Activated naive CD4-positive, alpha-beta T cell treated with anti-CD3 and anti-CD28 coated beads, Interleukin-2, amount 10 ng/mL, durations not matched to agents 7 days and 5 days (primary cell): Measurements from ENCODE around the gene KRT27.
"Not testable (repeated sequence)": the region's sequence is repeated elsewhere in the genome, so short reads cannot be mapped to it uniquely, and the experiment has no call there.

Source experiments
- CTCF ChIA-PET: fragments of 350-600 bp; sonication (Branson Sonifier 250); formaldehyde crosslinking; loops from one replicate; lab custom pipeline; 2021; ENCODE audit warnings: antibody characterized with exemption; lab: Charles Lee
- DNase-seq: peaks from one replicate; pipeline ENCODE4 v3.0.0-alpha.2; 2020
- H3K27ac Mint-ChIP-seq: one replicate; pipeline ENCODE4 v1.8.0; 2021; ENCODE audit warnings: mild to moderate bottlenecking, moderate library complexity, mixed read lengths
- H3K27me3 Mint-ChIP-seq: one replicate; pipeline ENCODE4 v1.8.0; 2021; ENCODE audit warnings: mild to moderate bottlenecking, mixed read lengths
- H3K36me3 Mint-ChIP-seq: one replicate; pipeline ENCODE4 v1.8.0; 2021; ENCODE audit warnings: mixed read lengths
- H3K4me1 Mint-ChIP-seq: one replicate; pipeline ENCODE4 v1.8.0; 2021; ENCODE audit warnings: mixed read lengths
- H3K4me3 Mint-ChIP-seq: one replicate; pipeline ENCODE4 v1.8.0; 2021; ENCODE audit warnings: mild to moderate bottlenecking, moderate library complexity, mixed read lengths
- H3K9me3 Mint-ChIP-seq: one replicate; pipeline ENCODE4 v1.8.0; 2021; ENCODE audit warnings: mixed read lengths

KRT27 gene

DNA sequence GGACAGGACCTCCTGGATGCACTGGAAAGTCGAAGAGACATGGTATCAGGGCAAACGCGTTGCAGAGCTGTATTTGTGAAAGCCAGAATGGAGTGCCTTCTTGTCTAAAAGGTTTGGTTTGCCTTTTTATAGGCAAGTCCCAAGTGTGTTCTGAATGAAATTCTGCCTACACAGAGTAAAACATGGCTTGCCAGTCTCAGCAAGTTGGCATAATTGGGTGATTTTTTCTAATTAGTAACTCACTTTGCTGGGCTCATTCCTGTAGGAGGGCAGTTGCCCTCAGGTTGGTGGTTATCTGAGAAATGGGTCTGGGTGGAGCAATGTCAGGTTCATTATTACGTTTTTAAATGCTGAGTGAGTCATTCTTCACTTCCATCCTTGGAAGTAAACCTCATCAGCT is 27.1 kb downstream of the KRT27 start, which contains the start of gene KRT25:
Gene KRT25, minus strand, starts transcription at position 101 of the 400 bp plus-strand sequence. Its CDS starts 60 bp downstream, at position 41.
- CTCF ChIA-PET, result no interaction called here
- DNase-seq, result no peak
- Mint-ChIP-seq H3K4me3 (no peak within 1 kb of the TSS), H3K27me3 (peaks cover 29% of the 10 kb centered on the region), H3K27ac (no peak within 1 kb of the TSS), H3K36me3 (peaks cover 2% of the 10 kb centered on the region), H3K9me3 (peaks cover 12% of the 10 kb centered on the region), H3K4me1 (no peaks in the 10 kb centered on the region)

DNA sequence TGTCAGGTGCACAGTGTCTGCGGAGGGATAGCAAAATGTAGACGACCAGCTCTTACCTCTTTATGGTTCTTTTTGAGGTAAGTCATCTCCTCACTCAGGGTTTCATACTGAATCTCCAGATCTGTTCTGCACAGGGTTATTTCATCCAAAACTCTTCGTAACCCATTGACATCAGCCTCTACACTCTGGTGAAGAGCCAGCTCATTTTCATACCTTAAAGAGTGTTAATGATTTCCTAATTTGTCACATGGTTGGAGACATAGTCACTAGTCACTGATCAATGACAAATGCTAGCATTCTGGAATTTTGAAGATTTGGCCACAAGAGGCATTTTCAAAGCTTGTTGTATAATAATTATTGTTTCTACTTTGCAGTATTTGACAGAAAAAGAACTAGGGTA is 28.5 kb downstream of the KRT27 start:
- CTCF ChIA-PET, result no interaction called here
- no peaks in the 10 kb centered on the region for H3K4me1 Mint-ChIP-seq
- no peak for DNase-seq
- H3K27ac Mint-ChIP-seq, result no peak overlapping the region
- H3K9me3 Mint-ChIP-seq, result no peaks in the 10 kb centered on the region
- H3K27me3 Mint-ChIP-seq, result peaks cover 25% of the 10 kb centered on the region
- no peak overlapping the region for H3K4me3 Mint-ChIP-seq
- peaks cover 2% of the 10 kb centered on the region for H3K36me3 Mint-ChIP-seq

DNA sequence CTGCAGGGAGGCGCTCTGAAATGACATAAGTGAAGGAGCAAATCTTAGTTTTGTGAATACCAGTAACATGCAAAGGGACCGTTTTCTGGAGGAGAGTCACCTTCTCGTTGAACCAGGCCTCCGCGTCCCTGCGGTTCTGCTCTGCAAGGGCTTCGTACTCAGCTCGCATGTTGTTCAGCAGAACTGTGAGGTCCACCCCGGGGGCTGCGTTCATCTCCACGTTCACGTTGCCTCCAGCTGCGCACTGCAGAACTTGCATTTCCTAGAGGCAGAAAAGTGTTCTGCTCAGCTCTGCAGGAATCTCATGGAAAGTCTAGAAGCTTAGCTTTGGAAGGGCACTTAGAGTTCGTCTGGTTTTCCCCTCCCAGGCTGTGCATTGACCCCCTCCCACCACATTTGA is 31.3 kb downstream of the KRT27 start:
- Mint-ChIP-seq H3K27ac (no peak overlapping the region), H3K36me3 (no peaks in the 10 kb centered on the region), H3K27me3 (peaks cover 33% of the 10 kb centered on the region), H3K4me1 (no peaks in the 10 kb centered on the region), H3K4me3 (no peak overlapping the region), H3K9me3 (peaks cover 2% of the 10 kb centered on the region)
- CTCF ChIA-PET, result no interaction called here
- no peak for DNase-seq

DNA sequence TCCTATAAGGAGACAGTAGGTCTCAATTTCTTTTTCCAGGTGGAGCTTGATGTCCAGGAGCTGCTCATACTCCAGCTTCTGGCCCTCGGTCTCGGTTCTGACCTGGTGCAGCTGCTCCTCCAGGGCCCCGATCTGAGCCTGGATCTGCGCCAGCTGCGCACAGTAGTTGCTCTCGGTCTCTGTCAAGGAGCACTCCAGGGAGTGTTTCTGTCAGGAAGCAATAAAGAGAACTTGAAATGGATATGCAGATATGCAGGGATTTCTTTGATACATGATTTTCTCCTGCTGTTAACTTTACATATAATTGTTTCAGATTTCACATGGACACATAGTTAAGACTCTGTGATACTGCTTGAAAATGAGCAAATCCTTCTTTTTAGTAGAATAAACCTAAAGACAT is 32.0 kb downstream of the KRT27 start:
- no peak for DNase-seq
- peaks cover 37% of the 10 kb centered on the region for H3K27me3 Mint-ChIP-seq
- no peak overlapping the region for H3K4me3 Mint-ChIP-seq
- H3K27ac Mint-ChIP-seq, result no peak overlapping the region
- no peaks in the 10 kb centered on the region for H3K4me1 Mint-ChIP-seq
- no peaks in the 10 kb centered on the region for H3K36me3 Mint-ChIP-seq
- H3K9me3 Mint-ChIP-seq, result peaks cover 2% of the 10 kb centered on the region
- CTCF ChIA-PET, result no interaction called here

DNA sequence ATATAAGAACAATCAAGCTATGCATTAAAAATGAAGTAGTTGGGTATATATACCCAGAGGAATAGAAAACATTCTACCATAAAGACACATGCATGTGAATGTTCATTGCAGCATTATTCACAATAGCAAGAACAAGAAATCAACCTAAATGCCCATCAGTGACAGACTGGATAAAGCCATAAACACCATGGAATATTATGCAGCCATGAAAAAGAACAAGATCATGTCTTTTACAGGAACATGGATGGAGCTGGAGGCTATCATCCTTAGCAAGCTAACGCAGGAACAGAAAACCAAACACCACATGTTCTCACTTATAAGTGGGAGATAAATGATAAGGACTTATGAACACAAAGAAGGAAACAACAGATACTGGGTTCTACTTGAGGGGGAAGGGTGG is 33.7 kb downstream of the KRT27 start:
- H3K27me3 Mint-ChIP-seq, result peaks cover 39% of the 10 kb centered on the region
- H3K4me1 Mint-ChIP-seq, H3K9me3 Mint-ChIP-seq, H3K4me3 Mint-ChIP-seq, DNase-seq, H3K27ac Mint-ChIP-seq, CTCF ChIA-PET, H3K36me3 Mint-ChIP-seq: not testable (repeated sequence)

DNA sequence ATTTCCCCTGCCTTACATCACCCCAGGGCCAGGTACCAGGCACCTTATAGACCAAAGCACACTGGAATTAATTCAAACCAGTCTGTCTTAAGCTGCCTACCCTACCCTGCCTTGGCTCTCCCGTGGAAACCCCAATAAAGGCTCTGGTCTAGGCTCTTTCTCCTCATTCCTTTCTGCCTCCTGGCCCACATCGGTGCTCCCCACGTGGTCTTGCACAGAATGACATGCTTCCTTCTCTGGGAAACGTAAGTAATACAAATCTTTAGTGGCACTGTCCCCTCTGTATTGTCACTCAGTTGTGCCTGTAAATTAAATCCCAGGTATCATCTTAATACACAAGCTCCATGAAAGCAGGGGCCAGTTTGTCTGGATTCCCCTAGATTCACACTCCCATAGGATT is 43.8 kb downstream of the KRT27 start:
- H3K27me3 Mint-ChIP-seq, result peaks cover 34% of the 10 kb centered on the region
- H3K27ac Mint-ChIP-seq, result no peak overlapping the region
- no peaks in the 10 kb centered on the region for H3K36me3 Mint-ChIP-seq
- CTCF ChIA-PET, result no interaction called here
- H3K9me3 Mint-ChIP-seq, result peaks cover 3% of the 10 kb centered on the region
- H3K4me3 Mint-ChIP-seq, result no peak overlapping the region
- no peak for DNase-seq
- H3K4me1 Mint-ChIP-seq, result no peaks in the 10 kb centered on the region

DNA sequence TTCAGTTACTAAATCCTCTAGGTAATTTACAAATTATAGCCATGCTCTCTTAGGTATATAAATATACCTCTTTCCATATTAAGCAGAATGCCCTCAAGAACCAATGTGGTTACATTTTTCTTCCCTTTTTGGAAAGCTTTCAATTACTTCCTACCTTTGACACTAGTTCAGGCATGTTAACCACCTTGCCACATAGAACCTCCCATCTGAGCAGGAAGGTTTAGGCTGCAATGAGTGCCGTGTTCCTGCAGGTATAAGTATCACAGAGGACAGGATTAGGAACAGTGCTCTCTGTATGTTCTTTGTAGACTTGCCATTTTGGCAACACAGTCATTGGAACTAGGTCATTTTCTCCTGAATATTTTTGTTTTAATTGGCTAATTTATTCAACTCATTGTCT is 47.3 kb downstream of the KRT27 start:
- peaks cover 42% of the 10 kb centered on the region for H3K27me3 Mint-ChIP-seq
- no peak overlapping the region for H3K4me3 Mint-ChIP-seq
- no peak for DNase-seq
- H3K4me1 Mint-ChIP-seq, result no peaks in the 10 kb centered on the region
- no peak overlapping the region for H3K27ac Mint-ChIP-seq
- no peaks in the 10 kb centered on the region for H3K9me3 Mint-ChIP-seq
- CTCF ChIA-PET, result no interaction called here
- H3K36me3 Mint-ChIP-seq, result no peaks in the 10 kb centered on the region

DNA sequence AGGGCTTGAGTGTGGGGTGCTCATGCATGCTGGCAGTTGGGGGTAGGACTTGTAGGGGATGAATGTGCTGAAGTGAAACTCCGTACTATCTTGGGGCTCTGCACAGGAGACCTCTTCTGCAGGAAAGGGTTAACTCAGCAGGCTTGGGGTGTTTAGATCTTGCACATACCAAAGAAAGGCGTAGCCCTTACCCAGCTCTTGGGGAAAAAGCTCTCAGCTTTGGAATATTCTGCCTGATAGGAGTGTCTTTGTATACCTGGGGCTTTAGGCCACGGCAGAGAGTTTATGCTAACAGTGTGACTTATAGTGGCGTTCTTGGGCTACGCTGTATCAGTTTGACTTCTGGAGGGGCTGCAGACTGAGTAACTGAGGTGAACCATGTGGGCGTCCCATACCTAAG is 48.3 kb downstream of the KRT27 start:
- DNase-seq, result no peak
- Mint-ChIP-seq H3K27ac (no peak overlapping the region), H3K4me3 (no peak overlapping the region), H3K36me3 (no peaks in the 10 kb centered on the region), H3K27me3 (peaks cover 43% of the 10 kb centered on the region), H3K4me1 (no peaks in the 10 kb centered on the region), H3K9me3 (no peaks in the 10 kb centered on the region)
- CTCF ChIA-PET, result no interaction called here

DNA sequence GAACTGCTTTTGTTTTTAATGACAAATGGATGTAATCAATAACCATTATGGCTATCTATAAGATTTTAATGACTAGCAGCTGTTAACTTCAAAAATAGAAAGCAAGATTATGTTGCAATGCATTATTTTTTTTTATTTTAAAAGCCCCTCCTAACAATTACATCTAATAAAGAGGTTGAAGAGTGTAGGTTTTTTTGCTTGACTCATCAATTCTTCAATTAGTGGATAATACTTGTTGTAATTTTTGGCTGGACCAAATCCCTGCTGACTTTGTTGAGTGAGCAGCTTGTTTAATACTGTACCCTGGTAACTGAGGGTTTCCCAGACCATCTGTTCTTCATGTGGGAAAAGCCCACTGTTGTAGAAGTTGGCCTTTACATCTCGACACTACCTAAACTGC is 51.4 kb downstream of the KRT27 start:
- H3K9me3 Mint-ChIP-seq, result no peaks in the 10 kb centered on the region
- no peak overlapping the region for H3K27ac Mint-ChIP-seq
- CTCF ChIA-PET, result no interaction called here
- no peaks in the 10 kb centered on the region for H3K4me1 Mint-ChIP-seq
- no peak for DNase-seq
- no peak overlapping the region for H3K4me3 Mint-ChIP-seq
- no peaks in the 10 kb centered on the region for H3K36me3 Mint-ChIP-seq
- H3K27me3 Mint-ChIP-seq, result peaks cover 31% of the 10 kb centered on the region

DNA sequence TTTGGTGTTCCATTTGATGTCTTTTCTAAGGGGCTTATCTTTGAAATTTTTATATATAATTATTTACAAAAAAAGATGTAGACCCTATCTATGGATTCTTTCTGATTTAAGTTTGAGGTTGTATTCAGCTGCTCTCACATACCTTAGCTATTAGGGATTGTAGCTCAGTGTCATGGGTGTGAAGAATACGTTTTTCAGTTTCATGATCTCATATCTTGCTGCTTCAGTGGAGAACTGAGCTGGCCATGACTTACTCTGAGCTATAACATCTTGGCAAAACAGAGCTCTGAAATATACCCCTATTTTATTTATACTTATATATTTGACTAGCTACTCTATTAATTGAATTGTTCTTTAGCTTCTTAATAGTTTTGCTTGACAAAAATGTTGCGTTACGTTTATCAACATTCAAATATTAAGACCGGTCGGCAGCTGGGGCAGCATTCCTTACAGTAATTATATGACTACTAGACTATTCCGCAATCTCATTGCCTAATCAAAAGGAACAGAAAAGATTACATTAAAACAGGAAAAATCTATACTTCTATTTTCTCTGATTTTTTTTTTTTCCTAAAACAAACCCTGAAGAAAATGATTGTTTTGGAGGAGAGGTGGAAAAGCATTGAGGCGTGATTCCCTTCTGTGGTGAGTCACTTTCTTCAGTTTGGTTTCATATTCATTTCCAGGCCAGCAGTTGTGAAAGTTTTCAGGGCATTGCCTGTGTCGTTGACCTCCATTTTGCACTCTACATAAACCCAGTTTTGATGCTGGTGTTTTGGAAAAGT is 54.7 kb downstream of the KRT27 start:
- peaks cover 36% of the 10 kb centered on the region for H3K27me3 Mint-ChIP-seq
- H3K9me3 Mint-ChIP-seq, result no peaks in the 10 kb centered on the region
- H3K36me3 Mint-ChIP-seq, result no peaks in the 10 kb centered on the region
- CTCF ChIA-PET, result no interaction called here
- H3K27ac Mint-ChIP-seq, result no peak overlapping the region
- no peaks in the 10 kb centered on the region for H3K4me1 Mint-ChIP-seq
- H3K4me3 Mint-ChIP-seq, result no peak overlapping the region
- DNase-seq, result no peak

DNA sequence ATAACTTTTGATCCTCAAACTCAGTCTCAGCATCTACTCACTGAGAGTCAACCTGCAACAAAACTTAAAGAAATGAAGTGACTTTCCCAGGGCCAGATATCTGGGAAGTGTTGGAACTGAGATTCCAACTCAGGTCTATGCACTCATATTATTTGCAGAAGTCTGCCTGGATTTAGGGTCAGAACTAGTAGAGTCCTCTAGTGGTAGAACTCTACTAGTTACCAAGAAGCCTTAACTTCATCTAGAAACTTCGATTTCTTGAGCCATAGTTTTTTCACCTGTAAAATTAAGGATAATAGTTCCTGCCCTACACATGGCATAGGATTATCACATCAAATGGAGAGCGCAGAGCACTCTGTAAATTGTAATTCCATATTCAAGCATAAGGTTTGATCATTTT is 55.4 kb downstream of the KRT27 start:
- no peaks in the 10 kb centered on the region for H3K36me3 Mint-ChIP-seq
- H3K4me1 Mint-ChIP-seq, result no peaks in the 10 kb centered on the region
- H3K27me3 Mint-ChIP-seq, result peaks cover 36% of the 10 kb centered on the region

More for the DNA sequence above, 55.4 kb downstream of the KRT27 start:
- Mint-ChIP-seq H3K9me3 (no peaks in the 10 kb centered on the region), H3K4me3 (no peak overlapping the region), H3K27ac (no peak overlapping the region)
- CTCF ChIA-PET, result no interaction called here
- DNase-seq, result no peak
